DND-41 (cell line): Measurements from ENCODE around the gene MAGI1.

Experiments used
- ATAC-seq: fragments of 200-7000 bp; cut with Tn5 transposase; 3 replicates; pipeline ENCODE4 v1.9.1; 2021; ENCODE audit warnings: low read depth; ENCODE audit not compliant: insufficient read depth
- DNase-seq: peaks from one replicate; pipeline ENCODE4 v3.0.0-alpha.2; 2020
- H2AFZ ChIP-seq: 2 replicates; pipeline ENCODE4 v1.6.0; 2012; ENCODE audit warnings: low read depth, low read length
- H3K27ac ChIP-seq: 2 replicates; pipeline ENCODE4 v1.5.1; 2012; ENCODE audit warnings: low read length, inconsistent platforms
- H3K27me3 ChIP-seq: fragments of 200-600 bp; sonication (generic); 2 replicates; pipeline ENCODE4 v1.6.0; 2012; ENCODE audit warnings: low read length, mild to moderate bottlenecking, inconsistent platforms; ENCODE audit not compliant: insufficient read depth, poor library complexity
- H3K36me3 ChIP-seq: 2 replicates; pipeline ENCODE4 v1.5.1; 2012; ENCODE audit warnings: low read length, inconsistent platforms; ENCODE audit not compliant: insufficient read depth
- H3K4me1 ChIP-seq: 2 replicates; pipeline ENCODE4 v1.5.1; 2012; ENCODE audit warnings: mild to moderate bottlenecking, low read length; ENCODE audit not compliant: insufficient read depth
- H3K4me2 ChIP-seq: 2 replicates; pipeline ENCODE4 v1.6.0; 2012; ENCODE audit warnings: mild to moderate bottlenecking, moderate library complexity, low read length, inconsistent platforms; ENCODE audit not compliant: insufficient read depth
- H3K4me3 ChIP-seq, 2 experiments: fragments of 200-600 bp in 1 of 2; shearing (Covaris generic) in 1 of 2; 2 replicates each; pipeline ENCODE4 v1.5.1; 2012 to 2016; ENCODE audit warnings: inconsistent platforms in 2 of 2, low read length in 2 of 2, mild to moderate bottlenecking in 2 of 2, low read depth in 1 of 2, moderate library complexity in 1 of 2
- H3K79me2 ChIP-seq: 2 replicates; pipeline ENCODE4 v1.6.0; 2012; ENCODE audit warnings: low read length, inconsistent platforms; ENCODE audit not compliant: insufficient read depth
- H3K9ac ChIP-seq: 2 replicates; pipeline ENCODE4 v1.6.0; 2012; ENCODE audit warnings: low read depth, mild to moderate bottlenecking, inconsistent platforms, low read length, moderate library complexity
- H3K9me3 ChIP-seq: 2 replicates; pipeline ENCODE4 v1.5.1; 2012; ENCODE audit warnings: low read length, moderate library complexity, mild to moderate bottlenecking, inconsistent platforms; ENCODE audit not compliant: insufficient read depth, severe bottlenecking
- H4K20me1 ChIP-seq: 2 replicates; pipeline ENCODE4 v1.6.0; 2012; ENCODE audit warnings: low read length; ENCODE audit not compliant: insufficient read depth
- CTCF ChIP-seq: IDR thresholded peaks from 2 replicates; pipeline ENCODE4 v1.5.1; 2012; ENCODE audit warnings: borderline replicate concordance, low read length, moderate library complexity, mild to moderate bottlenecking; ENCODE audit not compliant: poor library complexity, severe bottlenecking; ENCODE audit errors: extremely low read depth
- EZH2 ChIP-seq: IDR thresholded peaks from 3 replicates; pipeline ENCODE4 v1.6.1; 2012; ENCODE audit warnings: borderline replicate concordance, low read depth, mild to moderate bottlenecking, moderate library complexity, low read length, inconsistent platforms; ENCODE audit not compliant: severe bottlenecking

MAGI1 gene

GRCh38 chr3:66082679-66083078, 44.0 kb upstream of the MAGI1 start:
- TF ChIP-seq EZH2: no peak
- no peak for TF ChIP-seq CTCF
- Histone ChIP-seq H3K36me3 (no peaks in the 10 kb centered on the region), H3K4me2 (no peak overlapping the region), H3K27me3 (no peaks in the 10 kb centered on the region), H4K20me1 (no peaks in the 10 kb centered on the region), H3K4me3 (no peak overlapping the region), H3K9me3 (no peaks in the 10 kb centered on the region), H3K27ac (no peak overlapping the region), H3K9ac (no peak overlapping the region), H2AFZ (no peak overlapping the region), H3K79me2 (no peaks in the 10 kb centered on the region), H3K4me1 (no peaks in the 10 kb centered on the region)
- ATAC-seq: no peak
- DNase-seq: no peak

GRCh38 chr3:66080167-66080566, 41.4 kb upstream of the MAGI1 start:
- no peak overlapping the region for H2AFZ ChIP-seq
- no peak overlapping the region for H3K27ac ChIP-seq
- no peak overlapping the region for H3K4me2 ChIP-seq
- no peaks in the 10 kb centered on the region for H3K79me2 ChIP-seq
- H3K9ac ChIP-seq: no peak overlapping the region
- DNase-seq: no peak
- H3K4me1 ChIP-seq: no peaks in the 10 kb centered on the region
- H3K36me3 ChIP-seq: no peaks in the 10 kb centered on the region
- ATAC-seq: no peak
- H3K27me3 ChIP-seq: no peaks in the 10 kb centered on the region
- TF ChIP-seq CTCF (no peak), EZH2 (no peak)
- H3K9me3 ChIP-seq: no peaks in the 10 kb centered on the region
- no peaks in the 10 kb centered on the region for H4K20me1 ChIP-seq
- no peak overlapping the region for H3K4me3 ChIP-seq

GRCh38 chr3:66077973-66078372, 39.3 kb upstream of the MAGI1 start:
- Histone ChIP-seq H3K4me2 (no peak overlapping the region), H3K4me3 (no peak overlapping the region)

More at GRCh38 chr3:66077973-66078372, 39.3 kb upstream of the MAGI1 start:
- Histone ChIP-seq H3K79me2 (no peaks in the 10 kb centered on the region), H3K4me1 (no peaks in the 10 kb centered on the region), H3K27me3 (no peaks in the 10 kb centered on the region), H3K9me3 (no peaks in the 10 kb centered on the region), H3K9ac (no peak overlapping the region), H3K27ac (no peak overlapping the region), H4K20me1 (no peaks in the 10 kb centered on the region), H2AFZ (no peak overlapping the region), H3K36me3 (no peaks in the 10 kb centered on the region)
- ATAC-seq: no peak
- no peak for TF ChIP-seq CTCF
- TF ChIP-seq EZH2: no peak
- DNase-seq: no peak
